ENCODE data around the gene PCGF6.

GRCh38 chr10:103327906-103328305 is 23.0 kb downstream of the PCGF6 start:
- TF ChIP-seq CTCF (IDR thresholded peaks at IDR 0.05): no peak
- no peak for TF ChIP-seq POLR2A (IDR thresholded peaks at IDR 0.05)
